ENCODE data around the gene CNBD2.
A peak's percentile ranks its signal among the peaks of the same experiment; 100 is the strongest.
"Not testable (repeated sequence)": the region's sequence is repeated elsewhere in the genome, so short reads cannot be mapped to it uniquely, and the experiment has no call there.

CNBD2 gene

DNA sequence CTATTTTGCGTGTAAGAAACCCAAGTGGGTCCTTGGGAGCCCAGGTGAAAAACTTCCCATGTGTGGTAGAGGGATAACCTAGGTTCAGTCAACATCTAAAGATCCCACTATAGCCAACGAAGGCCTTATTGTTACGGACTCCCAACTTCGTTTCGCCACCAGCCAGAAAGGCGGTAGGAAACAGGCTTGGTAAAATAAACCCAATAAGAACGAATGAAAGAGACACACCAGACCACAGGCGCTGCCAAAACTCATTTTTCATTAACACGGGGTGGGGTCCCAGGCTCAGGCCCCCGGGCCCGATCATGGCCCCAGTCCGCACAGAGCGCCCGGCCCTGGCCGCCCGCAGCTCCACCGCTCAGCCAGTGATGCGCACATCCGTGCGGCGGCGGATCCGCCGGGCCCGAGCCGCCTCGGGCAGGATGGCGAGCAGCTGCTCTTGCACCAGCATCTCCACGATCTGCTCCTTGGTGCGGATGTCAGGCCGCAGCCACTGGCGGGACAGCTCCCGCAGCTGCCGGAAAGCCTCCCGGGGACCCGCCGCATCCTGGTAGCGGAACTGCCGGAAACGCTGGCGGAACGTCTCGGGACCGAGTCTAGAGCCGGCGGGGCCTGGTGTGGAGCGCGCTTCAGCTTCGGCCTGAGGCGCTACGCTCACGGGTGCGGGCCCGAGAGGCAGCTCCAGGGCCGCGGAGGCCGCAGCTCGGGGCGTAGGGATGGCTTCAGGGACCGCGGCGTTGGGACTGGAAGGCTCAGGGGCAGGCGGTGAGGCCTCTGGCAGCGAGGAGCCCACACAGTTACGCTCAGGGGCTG is 14.8 kb upstream of the CNBD2 start:
- Mint-ChIP-seq H3K36me3 (ENCODE audit: low read depth) (peaks cover 26% of the 10 kb centered on the region), H3K9me3 (no peaks in the 10 kb centered on the region), H3K27me3 (ENCODE audit: low read depth, poor library complexity) (no peaks in the 10 kb centered on the region), H3K4me1 (peaks cover 21% of the 10 kb centered on the region), H3K4me3 (peak overlapping the region; percentile 98), H3K27ac (peak overlapping the region; percentile 100)
- DNase-seq = peak; percentile 64
- TF ChIP-seq, protein P1, sequence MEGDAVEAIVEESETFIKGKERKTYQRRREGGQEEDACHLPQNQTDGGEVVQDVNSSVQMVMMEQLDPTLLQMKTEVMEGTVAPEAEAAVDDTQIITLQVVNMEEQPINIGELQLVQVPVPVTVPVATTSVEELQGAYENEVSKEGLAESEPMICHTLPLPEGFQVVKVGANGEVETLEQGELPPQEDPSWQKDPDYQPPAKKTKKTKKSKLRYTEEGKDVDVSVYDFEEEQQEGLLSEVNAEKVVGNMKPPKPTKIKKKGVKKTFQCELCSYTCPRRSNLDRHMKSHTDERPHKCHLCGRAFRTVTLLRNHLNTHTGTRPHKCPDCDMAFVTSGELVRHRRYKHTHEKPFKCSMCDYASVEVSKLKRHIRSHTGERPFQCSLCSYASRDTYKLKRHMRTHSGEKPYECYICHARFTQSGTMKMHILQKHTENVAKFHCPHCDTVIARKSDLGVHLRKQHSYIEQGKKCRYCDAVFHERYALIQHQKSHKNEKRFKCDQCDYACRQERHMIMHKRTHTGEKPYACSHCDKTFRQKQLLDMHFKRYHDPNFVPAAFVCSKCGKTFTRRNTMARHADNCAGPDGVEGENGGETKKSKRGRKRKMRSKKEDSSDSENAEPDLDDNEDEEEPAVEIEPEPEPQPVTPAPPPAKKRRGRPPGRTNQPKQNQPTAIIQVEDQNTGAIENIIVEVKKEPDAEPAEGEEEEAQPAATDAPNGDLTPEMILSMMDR (IDR thresholded peaks at IDR 0.05) = no peak

DNA sequence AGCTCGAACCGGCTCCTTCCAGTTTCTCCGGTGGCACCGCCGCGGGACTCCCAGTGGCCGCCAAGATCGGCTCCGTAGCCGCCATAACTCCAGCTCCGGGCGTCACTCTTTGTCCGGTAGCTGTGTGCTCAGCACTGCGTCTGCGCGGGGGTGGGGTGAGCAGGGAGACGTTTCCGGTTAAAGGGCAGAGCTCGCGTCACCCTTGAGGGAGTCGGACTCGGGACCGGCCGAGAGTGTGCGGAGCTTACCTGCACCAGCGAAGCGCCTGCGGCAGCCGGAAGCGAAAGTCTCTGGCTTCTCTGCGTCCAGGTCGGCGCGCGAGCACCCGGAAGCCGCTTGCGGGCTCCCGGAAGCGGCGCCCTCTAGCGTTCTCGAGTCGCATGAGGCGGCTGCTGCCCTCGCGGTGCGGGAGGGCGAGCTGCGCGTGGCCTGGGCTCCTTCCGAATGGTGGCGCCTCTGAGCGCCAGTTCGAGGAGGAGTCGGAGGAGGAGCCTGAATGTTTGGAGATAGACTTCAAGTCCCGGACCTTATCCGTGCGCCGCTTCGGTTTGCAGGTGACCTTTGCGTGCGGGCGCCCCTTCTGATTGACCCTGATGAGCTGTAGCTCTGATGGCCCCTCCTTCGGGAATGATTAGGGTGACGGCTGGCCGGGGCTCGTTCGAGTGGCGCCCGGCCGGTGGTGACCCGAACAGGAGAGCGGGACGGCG is 14.0 kb upstream of the CNBD2 start, which contains the start of gene SCAND1:
TSS of gene SCAND1 (minus strand) at position 303 of the 707 bp plus-strand sequence. CDS start at position 85, 218 bp downstream.
- peaks cover 29% of the 10 kb centered on the region for H3K36me3 Mint-ChIP-seq (ENCODE audit: low read depth)
- peaks cover 21% of the 10 kb centered on the region for H3K4me1 Mint-ChIP-seq
- peak; percentile 95 for DNase-seq
- TF ChIP-seq, protein P1 (IDR thresholded peaks at IDR 0.05) = peak; percentile 89
- H3K4me3 Mint-ChIP-seq = peak within 1 kb of the TSS; percentile 98
- peak within 1 kb of the TSS; percentile 100 for H3K27ac Mint-ChIP-seq
- H3K9me3 Mint-ChIP-seq = peaks cover 7% of the 10 kb centered on the region
- no peaks in the 10 kb centered on the region for H3K27me3 Mint-ChIP-seq (ENCODE audit: low read depth, poor library complexity)

DNA sequence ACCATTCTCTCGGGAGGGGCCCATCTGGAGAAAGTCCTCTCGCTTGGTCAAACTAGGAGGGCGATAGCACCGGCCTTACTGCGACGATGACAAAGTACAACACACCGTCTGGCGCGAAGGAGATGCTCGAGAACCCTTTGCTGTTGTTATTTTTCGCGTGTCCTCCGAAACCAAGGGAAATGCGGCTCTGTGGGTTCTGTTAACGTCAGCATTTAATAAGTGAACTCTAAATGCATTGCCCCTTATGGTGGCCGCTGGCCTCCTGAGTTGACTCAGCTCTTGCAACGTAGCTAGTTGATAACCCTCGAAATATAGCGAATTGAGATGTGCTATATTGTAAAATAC is 13.5 kb upstream of the CNBD2 start:
- peaks cover 21% of the 10 kb centered on the region for H3K4me1 Mint-ChIP-seq
- peaks cover 29% of the 10 kb centered on the region for H3K36me3 Mint-ChIP-seq (ENCODE audit: low read depth)
- H3K4me3 Mint-ChIP-seq = peak overlapping the region; percentile 98
- DNase-seq = no peak
- peak overlapping the region; percentile 100 for H3K27ac Mint-ChIP-seq
- H3K9me3 Mint-ChIP-seq = peaks cover 10% of the 10 kb centered on the region
- TF ChIP-seq, protein P1 (IDR thresholded peaks at IDR 0.05) = no peak
- no peaks in the 10 kb centered on the region for H3K27me3 Mint-ChIP-seq (ENCODE audit: low read depth, poor library complexity)

DNA sequence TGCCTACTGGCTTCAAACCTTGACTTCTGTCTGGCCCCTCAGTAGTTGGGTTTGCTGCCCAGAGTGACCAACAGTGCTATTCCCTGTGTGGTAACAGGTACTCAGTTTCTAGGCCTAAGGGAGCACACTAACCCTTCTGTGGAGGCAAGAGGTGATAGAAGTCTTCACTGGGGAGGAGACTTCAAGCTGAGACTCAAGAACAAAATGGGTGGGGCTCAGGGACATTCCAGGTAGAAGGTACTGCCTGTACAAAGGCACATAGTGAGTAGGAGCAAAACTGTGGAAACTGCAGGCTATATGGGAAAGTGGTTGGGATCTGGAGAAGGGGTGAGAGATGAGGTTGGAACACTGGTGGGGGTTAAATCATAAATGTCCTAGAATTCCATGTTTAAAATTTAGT is 11.8 kb upstream of the CNBD2 start:
- H3K27ac Mint-ChIP-seq = peak overlapping the region; percentile 5
- H3K4me1 Mint-ChIP-seq = peaks cover 27% of the 10 kb centered on the region
- H3K36me3 Mint-ChIP-seq (ENCODE audit: low read depth) = peaks cover 25% of the 10 kb centered on the region
- TF ChIP-seq, protein P1 (IDR thresholded peaks at IDR 0.05) = no peak
- no peak for DNase-seq
- H3K9me3 Mint-ChIP-seq = peaks cover 10% of the 10 kb centered on the region
- no peaks in the 10 kb centered on the region for H3K27me3 Mint-ChIP-seq (ENCODE audit: low read depth, poor library complexity)
- H3K4me3 Mint-ChIP-seq = no peak overlapping the region

DNA sequence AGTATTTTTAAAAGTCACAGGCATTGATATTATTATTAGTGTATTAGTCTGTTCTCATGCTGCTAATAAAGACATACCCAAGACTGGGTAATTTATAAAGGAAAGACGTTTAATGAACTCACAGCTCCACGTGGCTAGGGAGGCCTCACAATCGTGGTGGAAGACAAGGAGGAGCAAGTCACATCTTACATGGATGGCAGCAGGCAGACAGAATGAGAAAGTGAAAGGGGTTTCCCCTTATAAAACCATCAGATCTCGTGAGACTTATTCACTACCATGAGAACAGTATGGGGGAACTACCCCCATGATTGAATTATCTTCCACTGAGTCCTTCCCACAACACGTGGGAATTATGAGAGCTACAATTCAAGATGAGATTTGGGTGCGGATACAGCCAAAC is 9.1 kb upstream of the CNBD2 start:
- Mint-ChIP-seq H3K36me3 (ENCODE audit: low read depth) (peaks cover 17% of the 10 kb centered on the region), H3K4me1 (peaks cover 20% of the 10 kb centered on the region)
- not testable (repeated sequence) for H3K4me3 Mint-ChIP-seq; H3K9me3 Mint-ChIP-seq; H3K27ac Mint-ChIP-seq; DNase-seq; H3K27me3 Mint-ChIP-seq (ENCODE audit: low read depth, poor library complexity)

DNA sequence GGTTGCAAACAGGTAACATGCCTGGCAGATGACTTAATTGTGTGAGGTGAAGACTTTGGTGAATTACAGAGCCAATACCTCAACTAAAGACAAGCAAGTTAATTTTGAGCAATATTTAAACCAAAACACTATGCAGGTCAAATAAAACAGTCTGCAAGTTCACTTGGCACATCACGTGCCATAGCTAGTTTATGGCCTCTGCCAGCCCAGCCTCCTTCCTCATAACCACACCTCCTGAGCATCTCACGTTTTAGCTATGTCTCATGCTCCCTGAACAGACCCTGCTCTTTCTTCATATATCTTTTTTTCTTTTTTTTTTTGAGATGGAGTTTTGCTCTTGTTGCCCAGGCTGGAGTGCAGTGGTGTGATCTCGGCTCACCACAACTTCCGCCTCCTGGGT is 4.5 kb upstream of the CNBD2 start:
- DNase-seq = no peak
- H3K27ac Mint-ChIP-seq = no peak overlapping the region
- peaks cover 8% of the 10 kb centered on the region for H3K36me3 Mint-ChIP-seq (ENCODE audit: low read depth)
- TF ChIP-seq, protein P1 (IDR thresholded peaks at IDR 0.05) = no peak
- H3K27me3 Mint-ChIP-seq (ENCODE audit: low read depth, poor library complexity) = peaks cover 4% of the 10 kb centered on the region
- H3K4me3 Mint-ChIP-seq = no peak overlapping the region
- H3K9me3 Mint-ChIP-seq = peaks cover 8% of the 10 kb centered on the region
- H3K4me1 Mint-ChIP-seq = peaks cover 8% of the 10 kb centered on the region

Data from nephron progenitor cell (in vitro differentiated cells).